ENCODE data around the gene HMGCS1. TPM values are rescaled to one million over a fixed set of nuclear protein-coding genes. Genes with fewer than 3 reads are reported as not detected.

Gene HMGCS1
- total RNA-seq, 1 donor from 2014 or later = 64.3 TPM

DNA sequence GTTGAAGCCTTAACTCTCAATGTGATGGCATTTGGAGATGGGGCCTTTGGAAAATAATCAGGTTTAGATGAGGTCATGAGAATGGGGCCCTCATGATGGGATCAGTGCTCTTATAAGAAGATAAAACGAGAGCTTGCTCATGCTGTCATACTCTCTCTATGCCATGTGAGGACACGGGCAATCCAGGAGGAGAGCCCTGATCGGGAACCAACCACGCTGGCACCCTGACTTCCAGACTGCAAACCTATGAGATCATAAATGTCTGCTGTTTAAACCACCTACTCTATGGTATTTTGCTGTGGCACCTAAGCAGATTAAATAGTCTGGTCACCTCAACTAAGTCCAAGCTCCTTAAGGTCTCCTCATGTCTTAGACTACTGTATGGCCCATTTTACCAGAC, 10.0 kb downstream of the HMGCS1 start:
- Histone ChIP-seq H3K4me3 (ENCODE audit: low read depth, low read length) (no peak overlapping the region), H3K36me3 (ENCODE audit: control insufficient read depth, insufficient read depth, low read length) (no peaks in the 10 kb centered on the region), H3K27me3 (ENCODE audit: control insufficient read depth, insufficient read depth, low read length) (no peaks in the 10 kb centered on the region)
- no peak for DNase-seq (ENCODE audit: low read depth)
- TF ChIP-seq, protein P1, sequence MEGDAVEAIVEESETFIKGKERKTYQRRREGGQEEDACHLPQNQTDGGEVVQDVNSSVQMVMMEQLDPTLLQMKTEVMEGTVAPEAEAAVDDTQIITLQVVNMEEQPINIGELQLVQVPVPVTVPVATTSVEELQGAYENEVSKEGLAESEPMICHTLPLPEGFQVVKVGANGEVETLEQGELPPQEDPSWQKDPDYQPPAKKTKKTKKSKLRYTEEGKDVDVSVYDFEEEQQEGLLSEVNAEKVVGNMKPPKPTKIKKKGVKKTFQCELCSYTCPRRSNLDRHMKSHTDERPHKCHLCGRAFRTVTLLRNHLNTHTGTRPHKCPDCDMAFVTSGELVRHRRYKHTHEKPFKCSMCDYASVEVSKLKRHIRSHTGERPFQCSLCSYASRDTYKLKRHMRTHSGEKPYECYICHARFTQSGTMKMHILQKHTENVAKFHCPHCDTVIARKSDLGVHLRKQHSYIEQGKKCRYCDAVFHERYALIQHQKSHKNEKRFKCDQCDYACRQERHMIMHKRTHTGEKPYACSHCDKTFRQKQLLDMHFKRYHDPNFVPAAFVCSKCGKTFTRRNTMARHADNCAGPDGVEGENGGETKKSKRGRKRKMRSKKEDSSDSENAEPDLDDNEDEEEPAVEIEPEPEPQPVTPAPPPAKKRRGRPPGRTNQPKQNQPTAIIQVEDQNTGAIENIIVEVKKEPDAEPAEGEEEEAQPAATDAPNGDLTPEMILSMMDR (IDR thresholded peaks at IDR 0.05; ENCODE audit: insufficient read depth, low read length, poor library complexity, severe bottlenecking) = no peak

DNA sequence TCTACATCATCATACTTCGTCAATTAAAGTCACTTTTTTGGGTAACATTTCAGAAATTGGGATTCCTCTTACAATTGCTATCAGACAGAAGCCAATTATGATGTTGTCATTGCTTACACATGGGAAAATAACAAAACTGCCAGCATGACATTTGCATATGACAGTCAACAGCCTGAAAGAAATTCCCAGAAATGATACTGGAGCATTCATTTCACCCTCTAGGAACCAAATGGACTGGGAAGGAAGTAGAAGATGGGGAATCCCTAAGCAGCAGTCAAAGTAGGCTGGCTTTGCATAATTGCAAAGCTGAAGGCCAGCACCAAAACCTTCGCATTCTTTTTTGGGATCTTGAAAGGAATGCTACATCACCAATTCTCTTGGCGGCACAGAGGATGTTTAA, 10.7 kb downstream of the HMGCS1 start:
- TF ChIP-seq, protein P1 (IDR thresholded peaks at IDR 0.05; ENCODE audit: insufficient read depth, low read length, poor library complexity, severe bottlenecking) = no peak
- Histone ChIP-seq H3K4me3 (ENCODE audit: low read depth, low read length) (no peak overlapping the region), H3K27me3 (ENCODE audit: control insufficient read depth, insufficient read depth, low read length) (no peaks in the 10 kb centered on the region), H3K36me3 (ENCODE audit: control insufficient read depth, insufficient read depth, low read length) (no peaks in the 10 kb centered on the region)
- DNase-seq (ENCODE audit: low read depth) = no peak

DNA sequence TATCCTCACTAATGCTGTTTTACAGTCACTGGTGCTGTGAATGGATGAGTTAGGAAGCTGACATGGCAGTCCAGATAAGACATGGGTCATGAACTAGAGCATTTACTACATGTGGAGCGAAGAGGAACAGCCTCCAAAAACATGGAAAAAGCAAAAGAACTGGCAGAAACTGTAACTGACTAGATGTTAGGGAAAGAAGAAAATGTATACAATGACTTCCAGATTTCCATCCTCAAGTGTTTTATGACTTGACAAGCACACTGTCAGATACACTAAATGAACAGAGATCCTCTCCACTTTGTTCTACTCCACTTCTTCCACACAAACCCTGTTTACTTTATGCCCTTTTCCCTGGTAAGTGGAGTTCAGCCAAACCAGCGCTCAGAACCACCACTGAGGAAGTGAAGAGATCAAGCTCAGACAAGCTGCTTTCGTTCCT, 11.5 kb downstream of the HMGCS1 start:
- no peak for DNase-seq (ENCODE audit: low read depth)
- Histone ChIP-seq H3K27me3 (ENCODE audit: control insufficient read depth, insufficient read depth, low read length) (no peaks in the 10 kb centered on the region), H3K4me3 (ENCODE audit: low read depth, low read length) (no peak overlapping the region), H3K36me3 (ENCODE audit: control insufficient read depth, insufficient read depth, low read length) (no peaks in the 10 kb centered on the region)
- TF ChIP-seq, protein P1 (IDR thresholded peaks at IDR 0.05; ENCODE audit: insufficient read depth, low read length, poor library complexity, severe bottlenecking) = no peak

DNA sequence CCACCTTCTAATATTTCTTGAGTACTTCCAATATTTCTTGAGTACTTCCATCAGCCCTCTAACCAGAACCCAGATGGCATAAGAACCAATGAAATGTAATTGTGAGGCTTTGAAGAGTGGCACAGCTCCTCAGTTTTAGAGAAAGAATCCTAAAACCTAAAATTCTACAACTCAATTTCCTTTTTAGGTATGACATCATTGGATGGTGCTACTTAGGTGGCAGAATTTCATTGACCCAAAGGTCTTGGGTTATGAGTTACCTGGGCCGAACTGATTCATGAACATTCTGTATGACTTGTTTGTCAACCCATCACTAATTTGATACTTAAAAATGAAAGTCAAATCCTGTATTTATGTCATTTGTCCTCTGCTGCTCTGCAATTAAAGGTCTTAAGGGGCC, 13.1 kb downstream of the HMGCS1 start:
- Histone ChIP-seq H3K4me3 (ENCODE audit: low read depth, low read length) (no peak overlapping the region), H3K27me3 (ENCODE audit: control insufficient read depth, insufficient read depth, low read length) (no peaks in the 10 kb centered on the region), H3K36me3 (ENCODE audit: control insufficient read depth, insufficient read depth, low read length) (no peaks in the 10 kb centered on the region)
- no peak for DNase-seq (ENCODE audit: low read depth)
- TF ChIP-seq, protein P1 (IDR thresholded peaks at IDR 0.05; ENCODE audit: insufficient read depth, low read length, poor library complexity, severe bottlenecking) = no peak

DNA sequence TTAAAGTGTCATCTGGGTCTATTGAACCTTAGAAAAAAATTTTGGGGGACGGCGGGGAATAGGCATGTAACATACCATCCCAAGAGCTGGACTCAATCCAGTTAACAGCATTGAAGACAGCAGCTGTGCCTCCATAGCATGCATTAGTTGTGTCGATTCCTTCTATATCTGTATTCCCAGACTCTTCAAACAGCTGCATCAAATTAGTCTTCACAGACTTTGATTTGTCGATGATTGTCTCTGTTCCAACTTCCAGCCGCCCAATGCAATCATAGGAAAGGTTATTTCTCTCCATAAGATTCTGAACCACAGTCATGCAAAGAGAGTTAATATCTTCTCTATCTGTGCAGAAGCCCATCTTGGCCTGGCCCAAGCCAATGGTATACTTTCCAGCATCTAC, 14.8 kb downstream of the HMGCS1 start:
- no peak overlapping the region for H3K4me3 ChIP-seq (ENCODE audit: low read depth, low read length)
- no peaks in the 10 kb centered on the region for H3K36me3 ChIP-seq (ENCODE audit: control insufficient read depth, insufficient read depth, low read length)
- no peak for DNase-seq (ENCODE audit: low read depth)
- H3K27me3 ChIP-seq (ENCODE audit: control insufficient read depth, insufficient read depth, low read length) = no peaks in the 10 kb centered on the region
- TF ChIP-seq, protein P1 (IDR thresholded peaks at IDR 0.05; ENCODE audit: insufficient read depth, low read length, poor library complexity, severe bottlenecking) = no peak

DNA sequence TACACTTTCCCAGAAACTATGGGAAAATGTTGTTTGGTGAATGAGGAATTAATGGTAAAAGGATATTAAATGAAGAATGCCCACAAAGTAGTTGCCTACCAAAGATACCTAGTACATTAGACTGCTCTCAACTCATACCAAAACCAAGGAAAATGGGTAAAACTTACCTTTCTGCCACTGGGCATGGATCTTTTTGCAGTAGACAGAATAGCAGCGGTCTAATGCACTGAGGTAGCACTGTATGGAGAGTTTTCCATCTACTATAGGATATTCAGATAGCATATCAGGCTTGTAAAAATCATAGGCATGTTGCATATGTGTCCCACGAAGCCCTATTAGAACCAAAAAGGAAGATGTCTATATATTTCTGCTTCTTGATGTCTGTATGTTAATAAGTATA, 16.4 kb downstream of the HMGCS1 start:
- no peak for DNase-seq (ENCODE audit: low read depth)
- TF ChIP-seq, protein P1 (IDR thresholded peaks at IDR 0.05; ENCODE audit: insufficient read depth, low read length, poor library complexity, severe bottlenecking) = no peak
- Histone ChIP-seq H3K4me3 (ENCODE audit: low read depth, low read length) (no peak overlapping the region), H3K36me3 (ENCODE audit: control insufficient read depth, insufficient read depth, low read length) (no peaks in the 10 kb centered on the region), H3K27me3 (ENCODE audit: control insufficient read depth, insufficient read depth, low read length) (no peaks in the 10 kb centered on the region)

Measured in kidney epithelial cell (primary cell).